OCI-LY3 (cell line): ENCODE results near the gene ALS2.

Source experiments
- H2AFZ ChIP-seq: fragments of 200-600, 300-600 bp; shearing (Covaris generic); 2 replicates; pipeline ENCODE4 v1.6.0; 2014; ENCODE audit warnings: antibody characterized with exemption, low read depth, low read length
- H3K27ac ChIP-seq: fragments of 200-600, 300-600 bp; sonication (generic); 2 replicates; pipeline ENCODE4 v1.5.1; 2014; ENCODE audit warnings: mild to moderate bottlenecking, low read length, moderate library complexity, mixed read lengths
- H3K27me3 ChIP-seq: fragments of 200-600, 300-600 bp; sonication (generic); 2 replicates; pipeline ENCODE4 v1.6.1; 2014; ENCODE audit warnings: low read depth, low read length, mixed read lengths
- H3K36me3 ChIP-seq: fragments of 200-600, 300-600 bp; sonication (generic); replicated peaks from 2 replicates; pipeline ENCODE3; 2014; ENCODE audit warnings: low read depth, low read length, mixed read lengths
- H3K4me1 ChIP-seq: fragments of 300-600, 200-600 bp; sonication (generic); 2 replicates; pipeline ENCODE4 v1.6.1; 2014; ENCODE audit warnings: low read length, mixed read lengths
- H3K4me2 ChIP-seq: fragments of 200-600, 300-600 bp; sonication (generic); 2 replicates; pipeline ENCODE4 v1.6.1; 2014; ENCODE audit warnings: low read length, mixed read lengths
- H3K4me3 ChIP-seq: fragments of 300-600, 200-600 bp; sonication (generic); 2 replicates; pipeline ENCODE4 v1.5.1; 2014; ENCODE audit warnings: antibody characterized with exemption, mild to moderate bottlenecking, low read length, moderate library complexity
- H3K79me2 ChIP-seq: fragments of 300-600, 200-600 bp; shearing (Covaris generic); 2 replicates; pipeline ENCODE4 v1.6.1; 2014; ENCODE audit warnings: mild to moderate bottlenecking, low read length, mixed read lengths
- H3K9ac ChIP-seq: fragments of 300-600, 200-600 bp; shearing (Covaris generic); 2 replicates; pipeline ENCODE4 v1.6.0; 2014; ENCODE audit warnings: mild to moderate bottlenecking, low read length, moderate library complexity
- H3K9me3 ChIP-seq: fragments of 200-600, 300-600 bp; shearing (Covaris generic); 2 replicates; pipeline ENCODE4 v1.6.1; 2014; ENCODE audit warnings: low read length, mixed read lengths; ENCODE audit not compliant: insufficient read depth
- H4K20me1 ChIP-seq: fragments of 200-600, 300-600 bp; sonication (generic); 2 replicates; pipeline ENCODE4 v1.6.1; 2016; ENCODE audit warnings: low read length, mixed read lengths; ENCODE audit not compliant: insufficient read depth
- EZH2phosphoT487 ChIP-seq: fragments of 200-600 bp; shearing (Covaris generic); IDR thresholded peaks from 2 replicates; pipeline ENCODE4 v1.6.1; 2018; ENCODE audit warnings: antibody characterized with exemption, mixed run types, low read depth
- TF ChIP-seq, protein P1 (sequence below): fragments of 200-600, 300-600 bp; sonication (generic); IDR thresholded peaks from 2 replicates; pipeline ENCODE4 v1.5.1; 2014; ENCODE audit warnings: antibody characterized with exemption, low read length, low read depth

The ALS2 gene

GRCh38 chr2:201712726-201713125 is 68.0 kb downstream of the ALS2 start:
- Histone ChIP-seq H3K4me2 (no peak overlapping the region), H2AFZ (no peak overlapping the region), H3K27me3 (no peaks in the 10 kb centered on the region), H3K36me3 (no peaks in the 10 kb centered on the region), H3K4me1 (no peaks in the 10 kb centered on the region), H3K79me2 (no peaks in the 10 kb centered on the region), H3K27ac (no peak overlapping the region), H4K20me1 (no peaks in the 10 kb centered on the region), H3K9me3 (no peaks in the 10 kb centered on the region), H3K9ac (no peak overlapping the region), H3K4me3 (no peak overlapping the region)
- no peak for TF ChIP-seq EZH2phosphoT487
- TF ChIP-seq, protein P1, sequence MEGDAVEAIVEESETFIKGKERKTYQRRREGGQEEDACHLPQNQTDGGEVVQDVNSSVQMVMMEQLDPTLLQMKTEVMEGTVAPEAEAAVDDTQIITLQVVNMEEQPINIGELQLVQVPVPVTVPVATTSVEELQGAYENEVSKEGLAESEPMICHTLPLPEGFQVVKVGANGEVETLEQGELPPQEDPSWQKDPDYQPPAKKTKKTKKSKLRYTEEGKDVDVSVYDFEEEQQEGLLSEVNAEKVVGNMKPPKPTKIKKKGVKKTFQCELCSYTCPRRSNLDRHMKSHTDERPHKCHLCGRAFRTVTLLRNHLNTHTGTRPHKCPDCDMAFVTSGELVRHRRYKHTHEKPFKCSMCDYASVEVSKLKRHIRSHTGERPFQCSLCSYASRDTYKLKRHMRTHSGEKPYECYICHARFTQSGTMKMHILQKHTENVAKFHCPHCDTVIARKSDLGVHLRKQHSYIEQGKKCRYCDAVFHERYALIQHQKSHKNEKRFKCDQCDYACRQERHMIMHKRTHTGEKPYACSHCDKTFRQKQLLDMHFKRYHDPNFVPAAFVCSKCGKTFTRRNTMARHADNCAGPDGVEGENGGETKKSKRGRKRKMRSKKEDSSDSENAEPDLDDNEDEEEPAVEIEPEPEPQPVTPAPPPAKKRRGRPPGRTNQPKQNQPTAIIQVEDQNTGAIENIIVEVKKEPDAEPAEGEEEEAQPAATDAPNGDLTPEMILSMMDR = no peak

DNA sequence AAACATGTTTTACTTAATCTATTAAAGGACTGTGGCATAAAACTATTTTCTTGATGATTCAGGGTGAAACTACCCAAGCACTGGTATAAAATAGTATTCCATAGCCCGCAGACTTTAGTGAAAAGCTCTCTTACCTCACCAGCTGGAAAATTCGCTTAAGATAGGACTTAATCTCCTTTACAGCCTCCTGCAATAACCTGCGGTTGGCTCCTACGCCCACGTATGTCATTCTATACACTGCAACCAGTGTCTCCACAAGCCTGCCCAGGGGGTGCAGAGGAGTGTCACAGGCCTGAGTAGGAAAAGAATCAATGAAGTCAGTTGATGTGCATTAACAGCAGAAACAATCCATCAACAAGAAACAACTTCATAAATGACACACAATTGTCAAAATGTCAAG is 71.0 kb downstream of the ALS2 start:
- no peaks in the 10 kb centered on the region for H3K79me2 ChIP-seq
- H4K20me1 ChIP-seq = no peaks in the 10 kb centered on the region
- no peaks in the 10 kb centered on the region for H3K4me1 ChIP-seq
- no peaks in the 10 kb centered on the region for H3K27me3 ChIP-seq
- H3K27ac ChIP-seq = no peak overlapping the region
- H3K4me3 ChIP-seq = no peak overlapping the region
- no peak overlapping the region for H3K4me2 ChIP-seq
- H2AFZ ChIP-seq = no peak overlapping the region
- no peak for TF ChIP-seq EZH2phosphoT487
- TF ChIP-seq, protein P1 = no peak
- no peak overlapping the region for H3K9ac ChIP-seq
- H3K9me3 ChIP-seq = no peaks in the 10 kb centered on the region
- peaks cover under 1% of the 10 kb centered on the region for H3K36me3 ChIP-seq

DNA sequence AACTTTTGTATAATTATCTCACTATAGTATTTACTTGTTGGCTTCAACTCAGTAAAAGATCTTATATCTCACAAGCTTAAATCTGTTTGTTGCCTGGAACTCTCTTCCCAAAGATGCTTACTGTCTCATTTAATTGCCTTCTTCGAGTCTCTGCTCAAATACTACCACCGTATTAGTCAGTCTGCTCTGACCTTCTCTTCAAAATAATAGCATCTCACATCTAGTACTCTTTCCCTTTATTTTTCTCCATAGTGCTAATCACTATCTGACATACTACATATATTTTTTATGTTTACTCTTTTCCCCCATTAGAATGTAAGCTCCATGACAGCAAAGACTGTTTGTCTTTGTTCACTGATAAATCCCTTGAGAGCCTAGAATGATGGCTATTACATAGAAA is 71.7 kb downstream of the ALS2 start:
- Histone ChIP-seq H3K9me3 (no peaks in the 10 kb centered on the region), H3K4me3 (no peak overlapping the region), H3K4me2 (no peak overlapping the region), H2AFZ (no peak overlapping the region), H3K4me1 (no peaks in the 10 kb centered on the region), H3K36me3 (peaks cover 5% of the 10 kb centered on the region), H3K27ac (no peak overlapping the region), H3K79me2 (no peaks in the 10 kb centered on the region), H3K9ac (no peak overlapping the region), H3K27me3 (no peaks in the 10 kb centered on the region), H4K20me1 (no peaks in the 10 kb centered on the region)
- TF ChIP-seq, protein P1 = no peak
- no peak for TF ChIP-seq EZH2phosphoT487

GRCh38 chr2:201707753-201708152 is 73.0 kb downstream of the ALS2 start:
- H3K27me3 ChIP-seq = no peaks in the 10 kb centered on the region
- no peak overlapping the region for H2AFZ ChIP-seq
- no peak overlapping the region for H3K27ac ChIP-seq
- H4K20me1 ChIP-seq = no peaks in the 10 kb centered on the region
- H3K4me1 ChIP-seq = no peaks in the 10 kb centered on the region
- TF ChIP-seq, protein P1 = no peak
- no peak for TF ChIP-seq EZH2phosphoT487
- no peak overlapping the region for H3K4me3 ChIP-seq
- peaks cover 7% of the 10 kb centered on the region for H3K36me3 ChIP-seq
- no peak overlapping the region for H3K4me2 ChIP-seq
- H3K79me2 ChIP-seq = no peaks in the 10 kb centered on the region
- no peak overlapping the region for H3K9ac ChIP-seq
- H3K9me3 ChIP-seq = no peaks in the 10 kb centered on the region
